ENCODE measurements around the gene ARID5B. TPM values are rescaled to one million over a fixed set of nuclear protein-coding genes. Genes with fewer than 3 reads are reported as not detected.

ARID5B gene
- total and polyA plus RNA-seq, 2 experiments from 2014 or later = 1.3 to 1.6 TPM

DNA sequence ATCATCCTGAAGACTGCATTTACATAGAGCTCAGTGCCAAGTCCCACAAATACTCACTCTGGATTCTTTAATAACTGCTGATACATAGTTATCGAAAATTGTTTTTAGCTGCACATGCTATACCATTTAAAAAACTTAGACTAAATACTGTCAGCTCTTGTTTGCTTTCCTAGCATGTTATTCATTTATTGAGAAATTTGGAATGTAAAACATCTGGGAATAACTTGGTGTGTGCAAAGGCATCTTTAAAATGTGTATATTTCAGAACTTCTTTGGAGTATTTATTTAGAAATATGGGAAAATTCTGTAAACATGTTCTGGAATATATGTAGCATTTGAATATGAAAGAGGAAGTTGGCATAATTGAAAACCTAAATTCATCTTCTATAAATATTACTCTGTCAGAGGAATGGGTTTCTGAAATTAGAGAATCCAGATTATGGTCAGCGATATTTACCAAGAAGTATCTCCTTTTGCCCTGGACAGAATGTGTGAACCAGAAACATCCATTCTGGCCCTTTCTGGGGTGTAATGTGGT, 119.7 kb downstream of the ARID5B start:
- H3K9me3 Mint-ChIP-seq = no peaks in the 10 kb centered on the region
- no peaks in the 10 kb centered on the region for H4K20me1 ChIP-seq (replicated peaks; ENCODE audit: insufficient read depth)
- TF ChIP-seq, protein P1, sequence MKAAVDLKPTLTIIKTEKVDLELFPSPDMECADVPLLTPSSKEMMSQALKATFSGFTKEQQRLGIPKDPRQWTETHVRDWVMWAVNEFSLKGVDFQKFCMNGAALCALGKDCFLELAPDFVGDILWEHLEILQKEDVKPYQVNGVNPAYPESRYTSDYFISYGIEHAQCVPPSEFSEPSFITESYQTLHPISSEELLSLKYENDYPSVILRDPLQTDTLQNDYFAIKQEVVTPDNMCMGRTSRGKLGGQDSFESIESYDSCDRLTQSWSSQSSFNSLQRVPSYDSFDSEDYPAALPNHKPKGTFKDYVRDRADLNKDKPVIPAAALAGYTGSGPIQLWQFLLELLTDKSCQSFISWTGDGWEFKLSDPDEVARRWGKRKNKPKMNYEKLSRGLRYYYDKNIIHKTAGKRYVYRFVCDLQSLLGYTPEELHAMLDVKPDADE (IDR thresholded peaks at IDR 0.05) = no peak
- no peak for TF ChIP-seq ZNF331 (CRISPR knock-in tag; IDR thresholded peaks at IDR 0.05; ENCODE audit: low read depth)
- H3K9me2 ChIP-seq (ENCODE audit: insufficient read depth) = no peaks in the 10 kb centered on the region
- H3K27me3 ChIP-seq (ENCODE audit: insufficient read depth) = no peaks in the 10 kb centered on the region
- H3K79me2 ChIP-seq (replicated peaks; ENCODE audit: insufficient read depth) = no peaks in the 10 kb centered on the region
- no peak overlapping the region for H3K4me3 ChIP-seq
- no peaks in the 10 kb centered on the region for H3K36me3 Mint-ChIP-seq (ENCODE audit: low read depth)
- H3K36me3 ChIP-seq (ENCODE audit: insufficient read depth) = no peaks in the 10 kb centered on the region
- no peak overlapping the region for H3K27ac Mint-ChIP-seq
- DNase-seq (ENCODE audit: low spot score) (no peak), ATAC-seq (no peak)
- H3K4me1 ChIP-seq (ENCODE audit: insufficient read depth) = peaks cover 32% of the 10 kb centered on the region
- peaks cover 33% of the 10 kb centered on the region for H3K4me1 Mint-ChIP-seq
- no peak overlapping the region for H2AFZ ChIP-seq
- H3K27ac ChIP-seq (ENCODE audit: low read depth) = no peak overlapping the region
- no peak overlapping the region for H3K4me2 ChIP-seq
- no peaks in the 10 kb centered on the region for H3F3A ChIP-seq (replicated peaks; ENCODE audit: low read depth)
- no peaks in the 10 kb centered on the region for H3K27me3 Mint-ChIP-seq (ENCODE audit: insufficient read depth, low read depth, poor library complexity)
- no peak overlapping the region for H3K4me3 Mint-ChIP-seq

DNA sequence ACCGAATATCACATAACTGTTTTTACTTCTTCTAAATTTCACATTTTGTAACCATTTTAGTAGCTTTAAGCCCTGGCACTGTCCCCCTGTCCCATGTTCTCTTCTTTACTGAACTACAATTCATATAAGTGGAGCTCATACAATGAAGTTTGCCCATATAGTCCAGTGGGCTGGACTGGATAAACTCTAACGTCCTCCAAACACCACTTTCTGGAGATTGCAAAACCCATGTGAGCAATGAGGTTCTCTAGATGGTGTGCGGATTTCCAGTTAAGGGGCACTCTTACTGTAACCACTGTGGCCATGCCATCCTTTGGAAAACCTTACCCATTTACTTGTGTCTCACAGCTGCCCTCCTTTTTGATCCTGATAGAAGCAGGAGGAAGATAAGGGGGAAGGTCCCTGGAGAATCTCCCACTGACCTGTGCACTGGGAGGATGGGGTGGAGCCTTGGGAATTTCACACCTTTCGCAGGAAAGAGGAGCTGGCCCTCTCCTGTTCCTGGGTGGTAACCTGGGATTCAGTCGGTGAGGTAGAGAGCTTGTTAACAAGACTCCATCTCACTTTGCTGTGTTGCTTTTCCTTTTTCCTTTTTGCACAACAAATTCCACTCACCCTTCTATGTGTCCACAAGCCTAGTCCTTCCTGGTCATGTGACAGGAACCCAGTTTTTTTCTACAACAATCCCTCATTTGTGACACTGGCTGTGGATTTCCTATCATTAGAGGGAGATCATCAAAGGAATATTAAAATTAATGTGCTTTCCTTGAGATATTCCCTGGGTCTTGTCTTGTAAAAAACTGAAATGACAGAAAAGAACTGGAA, 120.7 kb downstream of the ARID5B start:
- Mint-ChIP-seq H3K27ac (no peak overlapping the region), H3K27me3 (ENCODE audit: insufficient read depth, low read depth, poor library complexity) (no peaks in the 10 kb centered on the region), H3K36me3 (ENCODE audit: low read depth) (no peaks in the 10 kb centered on the region), H3K4me1 (peaks cover 33% of the 10 kb centered on the region), H3K9me3 (no peaks in the 10 kb centered on the region), H3K4me3 (no peak overlapping the region)
- H3K9me2 ChIP-seq (ENCODE audit: insufficient read depth) = no peaks in the 10 kb centered on the region
- no peak overlapping the region for H3K4me3 ChIP-seq
- no peaks in the 10 kb centered on the region for H3F3A ChIP-seq (replicated peaks; ENCODE audit: low read depth)
- H3K4me1 ChIP-seq (ENCODE audit: insufficient read depth) = peaks cover 32% of the 10 kb centered on the region
- no peak overlapping the region for H3K27ac ChIP-seq (ENCODE audit: low read depth)
- H2AFZ ChIP-seq = no peak overlapping the region
- H3K27me3 ChIP-seq (ENCODE audit: insufficient read depth) = no peaks in the 10 kb centered on the region
- DNase-seq (ENCODE audit: low spot score) = no peak
- H3K4me2 ChIP-seq = no peak overlapping the region
- no peaks in the 10 kb centered on the region for H4K20me1 ChIP-seq (replicated peaks; ENCODE audit: insufficient read depth)
- TF ChIP-seq EZH2 (IDR thresholded peaks at IDR 0.05; ENCODE audit: low read depth, unreplicated experiment) = no peak
- TF ChIP-seq, protein P1 (IDR thresholded peaks at IDR 0.05) = no peak
- H3K79me2 ChIP-seq (replicated peaks; ENCODE audit: insufficient read depth) = no peaks in the 10 kb centered on the region
- no peaks in the 10 kb centered on the region for H3K36me3 ChIP-seq (ENCODE audit: insufficient read depth)
- ATAC-seq = no peak

DNA sequence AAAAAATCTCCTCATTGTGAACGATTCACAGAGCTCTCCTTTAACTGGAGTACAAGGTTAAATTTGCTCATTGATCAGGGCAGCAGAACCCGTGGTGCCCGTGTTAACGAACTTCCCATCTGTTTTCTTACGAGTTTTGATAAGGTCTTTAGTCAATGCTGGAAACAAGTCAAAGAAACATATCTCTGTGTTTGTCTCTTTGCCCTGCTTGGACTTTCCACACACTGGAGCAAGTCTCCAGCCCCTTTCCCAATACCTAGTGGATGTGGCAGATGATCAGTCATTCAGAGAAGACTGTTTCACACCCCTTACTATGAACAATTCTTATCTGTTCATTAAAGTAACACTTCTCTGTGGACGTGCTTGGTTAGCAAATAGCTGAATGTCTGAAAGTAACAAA, 121.3 kb downstream of the ARID5B start:
- no peaks in the 10 kb centered on the region for H3K27me3 ChIP-seq (ENCODE audit: insufficient read depth)
- H3K27ac ChIP-seq (ENCODE audit: low read depth) = no peak overlapping the region
- Mint-ChIP-seq H3K4me1 (peaks cover 33% of the 10 kb centered on the region), H3K4me3 (no peak overlapping the region), H3K36me3 (ENCODE audit: low read depth) (no peaks in the 10 kb centered on the region), H3K9me3 (no peaks in the 10 kb centered on the region), H3K27me3 (ENCODE audit: insufficient read depth, low read depth, poor library complexity) (no peaks in the 10 kb centered on the region), H3K27ac (no peak overlapping the region)
- DNase-seq (ENCODE audit: low spot score) (no peak), ATAC-seq (no peak)
- no peaks in the 10 kb centered on the region for H3F3A ChIP-seq (replicated peaks; ENCODE audit: low read depth)
- no peaks in the 10 kb centered on the region for H3K9me2 ChIP-seq (ENCODE audit: insufficient read depth)
- H3K36me3 ChIP-seq (ENCODE audit: insufficient read depth) = no peaks in the 10 kb centered on the region
- no peaks in the 10 kb centered on the region for H4K20me1 ChIP-seq (replicated peaks; ENCODE audit: insufficient read depth)
- no peak overlapping the region for H3K4me2 ChIP-seq
- H3K4me1 ChIP-seq (ENCODE audit: insufficient read depth) = peaks cover 29% of the 10 kb centered on the region
- no peak overlapping the region for H2AFZ ChIP-seq
- no peak overlapping the region for H3K4me3 ChIP-seq
- H3K79me2 ChIP-seq (replicated peaks; ENCODE audit: insufficient read depth) = no peaks in the 10 kb centered on the region
- TF ChIP-seq POLR2AphosphoS5 (IDR thresholded peaks at IDR 0.05; ENCODE audit: low read depth) = no peak
- TF ChIP-seq, protein P2, sequence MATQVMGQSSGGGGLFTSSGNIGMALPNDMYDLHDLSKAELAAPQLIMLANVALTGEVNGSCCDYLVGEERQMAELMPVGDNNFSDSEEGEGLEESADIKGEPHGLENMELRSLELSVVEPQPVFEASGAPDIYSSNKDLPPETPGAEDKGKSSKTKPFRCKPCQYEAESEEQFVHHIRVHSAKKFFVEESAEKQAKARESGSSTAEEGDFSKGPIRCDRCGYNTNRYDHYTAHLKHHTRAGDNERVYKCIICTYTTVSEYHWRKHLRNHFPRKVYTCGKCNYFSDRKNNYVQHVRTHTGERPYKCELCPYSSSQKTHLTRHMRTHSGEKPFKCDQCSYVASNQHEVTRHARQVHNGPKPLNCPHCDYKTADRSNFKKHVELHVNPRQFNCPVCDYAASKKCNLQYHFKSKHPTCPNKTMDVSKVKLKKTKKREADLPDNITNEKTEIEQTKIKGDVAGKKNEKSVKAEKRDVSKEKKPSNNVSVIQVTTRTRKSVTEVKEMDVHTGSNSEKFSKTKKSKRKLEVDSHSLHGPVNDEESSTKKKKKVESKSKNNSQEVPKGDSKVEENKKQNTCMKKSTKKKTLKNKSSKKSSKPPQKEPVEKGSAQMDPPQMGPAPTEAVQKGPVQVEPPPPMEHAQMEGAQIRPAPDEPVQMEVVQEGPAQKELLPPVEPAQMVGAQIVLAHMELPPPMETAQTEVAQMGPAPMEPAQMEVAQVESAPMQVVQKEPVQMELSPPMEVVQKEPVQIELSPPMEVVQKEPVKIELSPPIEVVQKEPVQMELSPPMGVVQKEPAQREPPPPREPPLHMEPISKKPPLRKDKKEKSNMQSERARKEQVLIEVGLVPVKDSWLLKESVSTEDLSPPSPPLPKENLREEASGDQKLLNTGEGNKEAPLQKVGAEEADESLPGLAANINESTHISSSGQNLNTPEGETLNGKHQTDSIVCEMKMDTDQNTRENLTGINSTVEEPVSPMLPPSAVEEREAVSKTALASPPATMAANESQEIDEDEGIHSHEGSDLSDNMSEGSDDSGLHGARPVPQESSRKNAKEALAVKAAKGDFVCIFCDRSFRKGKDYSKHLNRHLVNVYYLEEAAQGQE (IDR thresholded peaks at IDR 0.05; ENCODE audit: unreplicated experiment) = no peak
- TF ChIP-seq EZH2phosphoT487 (IDR thresholded peaks at IDR 0.05; ENCODE audit: unreplicated experiment) = no peak
- no peak for TF ChIP-seq ZNF331 (CRISPR knock-in tag; IDR thresholded peaks at IDR 0.05; ENCODE audit: low read depth)
- no peak for TF ChIP-seq CREB1 (CRISPR knock-in tag; IDR thresholded peaks at IDR 0.05; ENCODE audit: low read depth)
- TF ChIP-seq, protein P3, sequence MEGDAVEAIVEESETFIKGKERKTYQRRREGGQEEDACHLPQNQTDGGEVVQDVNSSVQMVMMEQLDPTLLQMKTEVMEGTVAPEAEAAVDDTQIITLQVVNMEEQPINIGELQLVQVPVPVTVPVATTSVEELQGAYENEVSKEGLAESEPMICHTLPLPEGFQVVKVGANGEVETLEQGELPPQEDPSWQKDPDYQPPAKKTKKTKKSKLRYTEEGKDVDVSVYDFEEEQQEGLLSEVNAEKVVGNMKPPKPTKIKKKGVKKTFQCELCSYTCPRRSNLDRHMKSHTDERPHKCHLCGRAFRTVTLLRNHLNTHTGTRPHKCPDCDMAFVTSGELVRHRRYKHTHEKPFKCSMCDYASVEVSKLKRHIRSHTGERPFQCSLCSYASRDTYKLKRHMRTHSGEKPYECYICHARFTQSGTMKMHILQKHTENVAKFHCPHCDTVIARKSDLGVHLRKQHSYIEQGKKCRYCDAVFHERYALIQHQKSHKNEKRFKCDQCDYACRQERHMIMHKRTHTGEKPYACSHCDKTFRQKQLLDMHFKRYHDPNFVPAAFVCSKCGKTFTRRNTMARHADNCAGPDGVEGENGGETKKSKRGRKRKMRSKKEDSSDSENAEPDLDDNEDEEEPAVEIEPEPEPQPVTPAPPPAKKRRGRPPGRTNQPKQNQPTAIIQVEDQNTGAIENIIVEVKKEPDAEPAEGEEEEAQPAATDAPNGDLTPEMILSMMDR (conservative IDR thresholded peaks at IDR 0.05; ENCODE audit: low read depth in 2 of 2) = no peak
- no peak for TF ChIP-seq NANOG (IDR thresholded peaks at IDR 0.05; ENCODE audit: borderline replicate concordance)
- TF ChIP-seq STAT1 (IDR thresholded peaks at IDR 0.05; ENCODE audit: unreplicated experiment) = no peak

Measured in GM23338 (cell line).